Measurements from ENCODE around the gene TMEM169. TPM values are rescaled to one million over a fixed set of nuclear protein-coding genes. Genes with fewer than 3 reads are reported as not detected.
"Not testable (repeated sequence)": the region's sequence is repeated elsewhere in the genome, so short reads cannot be mapped to it uniquely, and the experiment has no call there.

The TMEM169 gene
- total RNA-seq, 1 experiment from 2014 or later = 2.9 TPM

GRCh38 chr2:216131175-216131926 is 49.6 kb downstream of the TMEM169 start:
- no peak for DNase-seq (ENCODE audit: low read depth)

GRCh38 chr2:216132585-216132984 is 50.9 kb downstream of the TMEM169 start:
- no peak for DNase-seq (ENCODE audit: low read depth)

GRCh38 chr2:216133397-216133796 is 51.7 kb downstream of the TMEM169 start:
- no peak for DNase-seq (ENCODE audit: low read depth)

- DNase-seq (ENCODE audit: low read depth) = no peak
Measured at GRCh38 chr2:216134958-216135541, 53.3 kb downstream of the TMEM169 start.

GRCh38 chr2:216139884-216140283 is 58.2 kb downstream of the TMEM169 start:
- peak; percentile 12 for DNase-seq (ENCODE audit: low read depth)

- DNase-seq (ENCODE audit: low read depth) = not testable (repeated sequence)
Measured at GRCh38 chr2:216141516-216141915, 59.8 kb downstream of the TMEM169 start.

- peak; percentile 84 for DNase-seq (ENCODE audit: low read depth)
Measured at GRCh38 chr2:216142540-216142939, 60.8 kb downstream of the TMEM169 start.

GRCh38 chr2:216144372-216144771 is 62.7 kb downstream of the TMEM169 start:
- DNase-seq (ENCODE audit: low read depth) = no peak

- no peak for DNase-seq (ENCODE audit: low read depth)
Measured at GRCh38 chr2:216144857-216145256, 63.1 kb downstream of the TMEM169 start.

GRCh38 chr2:216146573-216146972 is 64.9 kb downstream of the TMEM169 start:
- no peak for DNase-seq (ENCODE audit: low read depth)

- no peak for DNase-seq (ENCODE audit: low read depth)
Measured at GRCh38 chr2:216147172-216148131, 65.7 kb downstream of the TMEM169 start.

GRCh38 chr2:216148983-216149382 is 67.3 kb downstream of the TMEM169 start:
- DNase-seq (ENCODE audit: low read depth) = no peak

- no peak for DNase-seq (ENCODE audit: low read depth)
Measured at GRCh38 chr2:216149741-216150140, 68.0 kb downstream of the TMEM169 start.

- DNase-seq (ENCODE audit: low read depth) = peak; percentile 16
Measured at GRCh38 chr2:216151313-216152025, 69.8 kb downstream of the TMEM169 start.

Other genes starting within 250 kb of the TMEM169 start
- 4.6 and 5.7 TPM in 2 replicates for gene MREG, start 68.4 kb upstream of the TMEM169 start, total RNA-seq (2014; rRNA removed; shearing (Covaris generic))
- 20.2 and 22.6 TPM in 2 replicates for gene PECR, start 110 bp upstream of the TMEM169 start, total RNA-seq (2014; rRNA removed; shearing (Covaris generic))
- gene XRCC5, start 27.4 kb downstream of the TMEM169 start, total RNA-seq (2014; rRNA removed; shearing (Covaris generic)) = 402 and 451 TPM in 2 replicates